Loucy (cell line): ENCODE measurements around the gene FASTKD3.

Experiments used
- H2AFZ ChIP-seq: fragments of 200-600 bp; sonication (generic); 2 replicates; pipeline ENCODE4 v1.6.0; 2016; ENCODE audit warnings: antibody characterized with exemption, mild to moderate bottlenecking, low read length, moderate library complexity
- H3F3A ChIP-seq: fragments of 200-600 bp; 2 replicates; pipeline ENCODE4 v1.6.0; 2016; ENCODE audit warnings: antibody characterized with exemption, low read depth, mild to moderate bottlenecking
- H3K27me3 ChIP-seq: fragments of 200-600 bp; sonication (generic); 2 replicates; pipeline ENCODE4 v1.6.1; 2014; ENCODE audit warnings: low read length, mild to moderate bottlenecking; ENCODE audit not compliant: insufficient read depth, poor library complexity, severe bottlenecking
- H3K36me3 ChIP-seq: fragments of 200-600 bp; sonication (generic); 2 replicates; pipeline ENCODE4 v1.6.1; 2016; ENCODE audit warnings: low read length; ENCODE audit not compliant: insufficient read depth
- H3K4me1 ChIP-seq: fragments of 200-600 bp; sonication (generic); 2 replicates; pipeline ENCODE4 v1.5.1; 2014; ENCODE audit warnings: low read length, mild to moderate bottlenecking; ENCODE audit not compliant: insufficient read depth, poor library complexity, severe bottlenecking
- H3K4me2 ChIP-seq: fragments of 200-600 bp; sonication (generic); 2 replicates; pipeline ENCODE4 v1.6.0; 2014; ENCODE audit warnings: antibody characterized with exemption, low read length, low read depth, mild to moderate bottlenecking; ENCODE audit not compliant: poor library complexity, severe bottlenecking
- H3K4me3 ChIP-seq: fragments of 200-600 bp; sonication (generic); 2 replicates; pipeline ENCODE4 v1.5.1; 2014; ENCODE audit warnings: low read length, mild to moderate bottlenecking, mixed read lengths; ENCODE audit not compliant: poor library complexity, severe bottlenecking
- H3K79me2 ChIP-seq: fragments of 200-600 bp; sonication (generic); 2 replicates; pipeline ENCODE4 v1.6.1; 2014; ENCODE audit warnings: low read length; ENCODE audit not compliant: insufficient read depth
- H3K9ac ChIP-seq: fragments of 200-600 bp; sonication (generic); 2 replicates; pipeline ENCODE4 v1.6.0; 2014; ENCODE audit warnings: mild to moderate bottlenecking, low read depth, low read length, moderate library complexity; ENCODE audit not compliant: poor library complexity, severe bottlenecking
- H3K9me2 ChIP-seq: fragments of 200-600 bp; sonication (generic); replicated peaks from 2 replicates; pipeline ENCODE4 v1.6.1; 2016; ENCODE audit warnings: low read depth, low read length, mixed read lengths
- H3K9me3 ChIP-seq: fragments of 200-600 bp; sonication (generic); 2 replicates; pipeline ENCODE4 v1.6.1; 2014; ENCODE audit warnings: mild to moderate bottlenecking, antibody characterized with exemption, low read length, low read depth; ENCODE audit not compliant: insufficient read depth
- H4K20me1 ChIP-seq: fragments of 200-600 bp; sonication (generic); 2 replicates; pipeline ENCODE4 v1.6.0; 2014; ENCODE audit warnings: antibody characterized with exemption, low read length, mild to moderate bottlenecking; ENCODE audit not compliant: insufficient read depth, poor library complexity, severe bottlenecking
- EZH2phosphoT487 ChIP-seq: fragments of 200-600 bp; IDR thresholded peaks from 2 replicates; pipeline ENCODE4 v1.6.1; 2018; ENCODE audit warnings: antibody characterized with exemption, mild to moderate bottlenecking, moderate library complexity, borderline replicate concordance
- TF ChIP-seq, protein P1 (sequence below): fragments of 200-600 bp; sonication (generic); conservative IDR thresholded peaks from 2 replicates; pipeline ENCODE4 v1.5.1; 2014; ENCODE audit warnings: mild to moderate bottlenecking, antibody characterized with exemption, low read length

Gene FASTKD3

DNA sequence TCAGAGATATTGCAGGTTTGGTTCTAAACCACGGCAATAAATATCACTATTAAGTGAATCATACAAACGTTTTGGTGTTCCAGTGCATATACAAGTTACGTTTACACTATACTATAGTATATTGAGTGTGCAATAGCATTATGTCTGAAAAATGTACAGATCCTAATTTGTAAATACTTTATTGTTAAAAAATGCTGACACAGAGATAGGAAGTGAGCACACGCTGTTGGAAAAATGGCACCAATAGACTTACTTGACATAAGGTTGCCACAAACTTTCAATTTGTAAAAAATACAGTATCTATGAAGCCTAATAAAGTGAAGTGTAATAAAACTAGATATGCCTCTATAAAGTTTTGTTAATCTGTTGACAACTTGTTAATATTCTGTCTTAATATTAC is 33.8 kb downstream of the FASTKD3 start:
- H3F3A ChIP-seq, result no peaks in the 10 kb centered on the region
- no peaks in the 10 kb centered on the region for H3K79me2 ChIP-seq
- TF ChIP-seq, protein P1, sequence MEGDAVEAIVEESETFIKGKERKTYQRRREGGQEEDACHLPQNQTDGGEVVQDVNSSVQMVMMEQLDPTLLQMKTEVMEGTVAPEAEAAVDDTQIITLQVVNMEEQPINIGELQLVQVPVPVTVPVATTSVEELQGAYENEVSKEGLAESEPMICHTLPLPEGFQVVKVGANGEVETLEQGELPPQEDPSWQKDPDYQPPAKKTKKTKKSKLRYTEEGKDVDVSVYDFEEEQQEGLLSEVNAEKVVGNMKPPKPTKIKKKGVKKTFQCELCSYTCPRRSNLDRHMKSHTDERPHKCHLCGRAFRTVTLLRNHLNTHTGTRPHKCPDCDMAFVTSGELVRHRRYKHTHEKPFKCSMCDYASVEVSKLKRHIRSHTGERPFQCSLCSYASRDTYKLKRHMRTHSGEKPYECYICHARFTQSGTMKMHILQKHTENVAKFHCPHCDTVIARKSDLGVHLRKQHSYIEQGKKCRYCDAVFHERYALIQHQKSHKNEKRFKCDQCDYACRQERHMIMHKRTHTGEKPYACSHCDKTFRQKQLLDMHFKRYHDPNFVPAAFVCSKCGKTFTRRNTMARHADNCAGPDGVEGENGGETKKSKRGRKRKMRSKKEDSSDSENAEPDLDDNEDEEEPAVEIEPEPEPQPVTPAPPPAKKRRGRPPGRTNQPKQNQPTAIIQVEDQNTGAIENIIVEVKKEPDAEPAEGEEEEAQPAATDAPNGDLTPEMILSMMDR, result no peak
- TF ChIP-seq EZH2phosphoT487, result no peak

DNA sequence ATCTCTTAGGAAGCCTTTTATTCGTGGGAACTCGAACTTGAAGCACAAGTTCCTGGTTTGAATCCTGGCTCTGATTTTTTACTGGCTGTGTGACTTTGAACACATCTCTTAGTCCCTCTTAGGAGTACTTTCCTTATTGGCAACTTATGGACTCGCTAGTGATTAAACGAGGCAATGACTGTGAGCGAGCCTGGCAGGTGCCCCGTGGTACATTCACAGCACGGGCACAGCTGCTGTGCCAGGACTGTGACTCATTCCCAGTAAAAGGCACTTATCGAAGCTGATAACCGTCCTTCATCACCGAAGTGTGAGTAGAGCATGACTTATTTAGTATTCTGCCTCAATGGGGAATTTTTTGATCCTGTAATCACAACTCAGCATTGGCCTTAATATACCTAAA is 40.6 kb downstream of the FASTKD3 start:
- Histone ChIP-seq H3K36me3 (no peaks in the 10 kb centered on the region), H2AFZ (no peak overlapping the region), H3K4me2 (no peak overlapping the region), H3K27me3 (no peaks in the 10 kb centered on the region), H3F3A (no peaks in the 10 kb centered on the region), H4K20me1 (no peaks in the 10 kb centered on the region), H3K9me3 (no peaks in the 10 kb centered on the region), H3K4me1 (no peaks in the 10 kb centered on the region), H3K9me2 (no peaks in the 10 kb centered on the region), H3K79me2 (no peaks in the 10 kb centered on the region), H3K9ac (no peak overlapping the region), H3K4me3 (no peak overlapping the region)
- TF ChIP-seq, protein P1, result no peak
- no peak for TF ChIP-seq EZH2phosphoT487

More for the DNA sequence above, 33.8 kb downstream of the FASTKD3 start:
- H3K4me1 ChIP-seq, result no peaks in the 10 kb centered on the region
- no peaks in the 10 kb centered on the region for H3K9me3 ChIP-seq
- no peaks in the 10 kb centered on the region for H3K36me3 ChIP-seq
- H3K4me3 ChIP-seq, result no peak overlapping the region
- H4K20me1 ChIP-seq, result no peaks in the 10 kb centered on the region
- H3K9ac ChIP-seq, result no peak overlapping the region
- no peak overlapping the region for H3K4me2 ChIP-seq
- H3K27me3 ChIP-seq, result no peaks in the 10 kb centered on the region
- H2AFZ ChIP-seq, result no peak overlapping the region
- no peaks in the 10 kb centered on the region for H3K9me2 ChIP-seq

DNA sequence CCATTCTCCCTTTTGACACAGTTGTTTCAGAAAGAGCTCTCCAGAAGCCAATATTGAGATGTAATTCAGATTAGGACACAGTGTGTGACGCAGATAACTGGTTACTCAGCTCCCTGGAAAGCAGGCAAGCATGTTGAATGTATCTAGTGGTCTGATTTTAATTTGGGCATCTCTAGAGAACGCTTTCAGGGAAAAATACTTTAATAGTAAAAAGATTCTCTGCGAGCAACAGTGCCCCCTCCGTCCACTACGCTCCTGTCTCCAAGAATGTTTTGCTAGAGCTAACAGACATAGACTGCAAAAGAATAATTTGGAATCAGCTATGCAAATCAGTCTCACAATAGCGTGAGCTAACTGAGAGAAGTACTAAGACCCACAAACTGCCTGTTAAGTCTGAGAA is 41.2 kb downstream of the FASTKD3 start:
- no peaks in the 10 kb centered on the region for H3K27me3 ChIP-seq

More for the DNA sequence above, 41.2 kb downstream of the FASTKD3 start:
- Histone ChIP-seq H3K4me1 (no peaks in the 10 kb centered on the region), H3K36me3 (no peaks in the 10 kb centered on the region), H2AFZ (no peak overlapping the region), H4K20me1 (no peaks in the 10 kb centered on the region), H3K9me2 (no peaks in the 10 kb centered on the region), H3K4me3 (no peak overlapping the region), H3F3A (no peaks in the 10 kb centered on the region), H3K9me3 (no peaks in the 10 kb centered on the region), H3K4me2 (no peak overlapping the region), H3K79me2 (no peaks in the 10 kb centered on the region), H3K9ac (no peak overlapping the region)
- no peak for TF ChIP-seq EZH2phosphoT487
- TF ChIP-seq, protein P1, result no peak
